NCI-H2171 (cell line): ENCODE results near the gene ABCG2.
"Not testable (repeated sequence)": the region's sequence is repeated elsewhere in the genome, so short reads cannot be mapped to it uniquely, and the experiment has no call there.

ENCODE experiments used
- DNase-seq: peaks from one replicate; lab custom pipeline; 2025; lab: John Stamatoyannopoulos, UW

Gene ABCG2

GRCh38 chr4:88163336-88163735, 4.9 kb upstream of the ABCG2 start:
- DNase-seq, result no peak

GRCh38 chr4:88162626-88163025, 4.2 kb upstream of the ABCG2 start:
- no peak for DNase-seq

- no peak for DNase-seq
Measured at GRCh38 chr4:88159229-88159725, 838 bp upstream of the ABCG2 start.

- DNase-seq, result no peak
Measured at GRCh38 chr4:88158038-88158488, 376 bp downstream of the ABCG2 start.

GRCh38 chr4:88152331-88152730, 6.1 kb downstream of the ABCG2 start:
- DNase-seq, result not testable (repeated sequence)

- no peak for DNase-seq
Measured at GRCh38 chr4:88148560-88148959, 9.9 kb downstream of the ABCG2 start.

- no peak for DNase-seq
Measured at GRCh38 chr4:88147799-88148217, 10.6 kb downstream of the ABCG2 start.

- DNase-seq, result no peak
Measured at GRCh38 chr4:88146891-88147290, 11.5 kb downstream of the ABCG2 start.

- no peak for DNase-seq
Measured at GRCh38 chr4:88144866-88145300, 13.6 kb downstream of the ABCG2 start.

- DNase-seq, result no peak
Measured at GRCh38 chr4:88144048-88144447, 14.4 kb downstream of the ABCG2 start.

- DNase-seq, result no peak
Measured at GRCh38 chr4:88143504-88143903, 14.9 kb downstream of the ABCG2 start.

- no peak for DNase-seq
Measured at GRCh38 chr4:88138561-88138960, 19.9 kb downstream of the ABCG2 start.

- no peak for DNase-seq
Measured at GRCh38 chr4:88137112-88137511, 21.3 kb downstream of the ABCG2 start.

- no peak for DNase-seq
Measured at GRCh38 chr4:88136249-88136648, 22.2 kb downstream of the ABCG2 start.

GRCh38 chr4:88135356-88135663, 23.1 kb downstream of the ABCG2 start:
- no peak for DNase-seq

- DNase-seq, result no peak
Measured at GRCh38 chr4:88134536-88135355, 23.7 kb downstream of the ABCG2 start.

GRCh38 chr4:88134111-88134510, 24.3 kb downstream of the ABCG2 start:
- DNase-seq, result no peak

GRCh38 chr4:88130544-88131305, 27.7 kb downstream of the ABCG2 start:
- no peak for DNase-seq

- DNase-seq, result no peak
Measured at GRCh38 chr4:88130003-88130402, 28.4 kb downstream of the ABCG2 start.

- DNase-seq, result not testable (repeated sequence)
Measured at GRCh38 chr4:88122260-88122659, 36.2 kb downstream of the ABCG2 start.

GRCh38 chr4:88119943-88120342, 38.5 kb downstream of the ABCG2 start:
- no peak for DNase-seq

- no peak for DNase-seq
Measured at GRCh38 chr4:88115587-88115986, 42.9 kb downstream of the ABCG2 start.

- no peak for DNase-seq
Measured at GRCh38 chr4:88112856-88113255, 45.6 kb downstream of the ABCG2 start.
